ENCODE measurements around the gene PARD3B.

PARD3B gene

DNA sequence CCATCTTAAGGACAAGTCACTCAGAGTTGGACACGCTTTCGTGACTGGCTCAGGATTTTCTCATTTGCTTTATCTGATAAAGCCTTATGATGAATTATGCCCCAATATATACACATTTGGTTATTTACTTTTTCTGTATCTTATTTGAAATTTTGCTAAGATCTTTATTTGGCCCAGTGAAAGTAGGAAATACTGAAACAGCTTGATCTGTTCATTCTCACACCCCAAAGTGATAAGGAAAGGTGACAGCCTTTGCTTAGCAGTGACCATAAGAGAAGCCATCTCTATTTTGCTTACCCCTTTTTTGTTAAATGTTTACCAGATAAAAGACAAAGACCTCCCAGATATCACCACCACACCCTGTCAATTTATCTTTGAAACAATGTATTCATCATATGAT, 428.3 kb downstream of the PARD3B start:
- TF ChIP-seq, protein P1, sequence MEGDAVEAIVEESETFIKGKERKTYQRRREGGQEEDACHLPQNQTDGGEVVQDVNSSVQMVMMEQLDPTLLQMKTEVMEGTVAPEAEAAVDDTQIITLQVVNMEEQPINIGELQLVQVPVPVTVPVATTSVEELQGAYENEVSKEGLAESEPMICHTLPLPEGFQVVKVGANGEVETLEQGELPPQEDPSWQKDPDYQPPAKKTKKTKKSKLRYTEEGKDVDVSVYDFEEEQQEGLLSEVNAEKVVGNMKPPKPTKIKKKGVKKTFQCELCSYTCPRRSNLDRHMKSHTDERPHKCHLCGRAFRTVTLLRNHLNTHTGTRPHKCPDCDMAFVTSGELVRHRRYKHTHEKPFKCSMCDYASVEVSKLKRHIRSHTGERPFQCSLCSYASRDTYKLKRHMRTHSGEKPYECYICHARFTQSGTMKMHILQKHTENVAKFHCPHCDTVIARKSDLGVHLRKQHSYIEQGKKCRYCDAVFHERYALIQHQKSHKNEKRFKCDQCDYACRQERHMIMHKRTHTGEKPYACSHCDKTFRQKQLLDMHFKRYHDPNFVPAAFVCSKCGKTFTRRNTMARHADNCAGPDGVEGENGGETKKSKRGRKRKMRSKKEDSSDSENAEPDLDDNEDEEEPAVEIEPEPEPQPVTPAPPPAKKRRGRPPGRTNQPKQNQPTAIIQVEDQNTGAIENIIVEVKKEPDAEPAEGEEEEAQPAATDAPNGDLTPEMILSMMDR (IDR thresholded peaks at IDR 0.05; ENCODE audit: poor library complexity, severe bottlenecking): no peak
- H3K27ac ChIP-seq (ENCODE audit: poor library complexity, severe bottlenecking): no peak overlapping the region
- DNase-seq (ENCODE audit: low spot score) (no peak), ATAC-seq (ENCODE audit: low read depth) (no peak)
- H3K27me3 ChIP-seq (ENCODE audit: insufficient read depth, poor library complexity, severe bottlenecking): no peaks in the 10 kb centered on the region
- no peaks in the 10 kb centered on the region for H3K9me3 ChIP-seq (ENCODE audit: severe bottlenecking)
- H3K4me1 ChIP-seq (ENCODE audit: insufficient read depth, poor library complexity, severe bottlenecking): no peaks in the 10 kb centered on the region
- H3K36me3 ChIP-seq (ENCODE audit: low read depth): no peaks in the 10 kb centered on the region
- no peak overlapping the region for H3K4me3 ChIP-seq (ENCODE audit: severe bottlenecking)

DNA sequence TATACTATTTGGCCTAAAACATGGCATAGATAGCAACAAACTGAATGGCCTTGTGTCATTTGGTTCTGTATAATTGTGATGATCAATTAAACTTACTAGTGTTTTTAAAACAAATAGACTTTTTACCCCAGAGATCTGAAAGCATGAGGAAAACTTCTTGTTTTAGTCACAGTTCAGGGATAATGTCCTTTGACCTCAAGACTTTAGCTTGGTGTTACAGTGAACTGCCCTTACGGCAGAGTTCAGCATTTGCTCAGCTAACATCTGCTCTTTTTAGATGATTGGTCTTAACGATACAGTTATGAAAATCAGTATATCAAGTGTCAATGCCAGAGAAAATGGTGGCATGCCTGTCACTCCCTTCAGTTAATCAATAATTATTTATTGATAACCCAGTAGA, 429.2 kb downstream of the PARD3B start:
- TF ChIP-seq, protein P1 (IDR thresholded peaks at IDR 0.05; ENCODE audit: poor library complexity, severe bottlenecking): no peak
- no peak for ATAC-seq (ENCODE audit: low read depth)

DNA sequence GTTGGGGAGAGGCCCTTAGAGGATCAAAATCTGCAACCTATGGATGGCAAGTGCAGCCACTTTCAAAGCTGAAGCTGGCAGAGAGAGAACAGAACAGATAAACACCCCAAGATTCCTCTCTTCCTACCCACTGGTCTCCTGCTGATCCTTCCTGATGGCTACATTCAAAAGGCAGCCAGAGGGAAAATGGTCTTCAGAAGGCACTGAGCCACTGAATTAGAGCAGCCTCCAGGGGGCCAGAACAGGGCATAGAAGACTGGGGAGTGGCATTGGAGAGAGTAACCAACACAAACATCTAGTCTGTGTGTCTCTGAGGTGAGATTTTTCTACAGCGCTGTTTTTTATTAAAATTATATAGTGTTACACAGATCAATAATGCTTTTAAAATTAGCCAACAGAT, 432.6 kb downstream of the PARD3B start:
- H3K27me3 ChIP-seq (ENCODE audit: insufficient read depth, poor library complexity, severe bottlenecking): no peaks in the 10 kb centered on the region
- no peak overlapping the region for H3K27ac ChIP-seq (ENCODE audit: poor library complexity, severe bottlenecking)
- DNase-seq (ENCODE audit: low spot score) (no peak), ATAC-seq (ENCODE audit: low read depth) (no peak)
- no peaks in the 10 kb centered on the region for H3K36me3 ChIP-seq (ENCODE audit: low read depth)
- TF ChIP-seq, protein P1 (IDR thresholded peaks at IDR 0.05; ENCODE audit: poor library complexity, severe bottlenecking): no peak
- no peaks in the 10 kb centered on the region for H3K4me1 ChIP-seq (ENCODE audit: insufficient read depth, poor library complexity, severe bottlenecking)
- H3K4me3 ChIP-seq (ENCODE audit: severe bottlenecking): no peak overlapping the region
- H3K9me3 ChIP-seq (ENCODE audit: severe bottlenecking): no peaks in the 10 kb centered on the region

More for the DNA sequence above, 429.2 kb downstream of the PARD3B start:
- no peak overlapping the region for H3K4me3 ChIP-seq (ENCODE audit: severe bottlenecking)
- DNase-seq (ENCODE audit: low spot score): no peak
- no peaks in the 10 kb centered on the region for H3K36me3 ChIP-seq (ENCODE audit: low read depth)
- H3K27ac ChIP-seq (ENCODE audit: poor library complexity, severe bottlenecking): no peak overlapping the region
- H3K27me3 ChIP-seq (ENCODE audit: insufficient read depth, poor library complexity, severe bottlenecking): no peaks in the 10 kb centered on the region
- no peaks in the 10 kb centered on the region for H3K4me1 ChIP-seq (ENCODE audit: insufficient read depth, poor library complexity, severe bottlenecking)
- no peaks in the 10 kb centered on the region for H3K9me3 ChIP-seq (ENCODE audit: severe bottlenecking)

DNA sequence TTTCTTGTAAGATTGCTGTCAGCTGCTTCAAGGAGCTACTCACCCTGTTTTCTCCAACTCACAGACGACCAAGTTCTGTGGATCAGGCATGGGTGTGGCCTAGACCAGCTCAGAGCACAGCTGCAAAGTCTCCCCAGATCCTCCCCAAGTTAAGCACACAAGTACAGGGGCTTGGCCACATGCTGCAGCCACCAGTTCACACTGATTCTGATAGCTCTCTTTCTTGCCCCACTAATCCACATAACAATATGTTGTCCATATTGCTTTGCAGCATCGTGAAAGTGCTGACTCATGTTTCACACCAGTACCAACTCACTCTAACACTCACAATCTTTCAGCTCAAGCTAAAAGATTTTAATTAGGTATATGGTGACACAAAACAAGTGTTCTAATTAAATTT, 437.0 kb downstream of the PARD3B start:
- TF ChIP-seq, protein P1 (IDR thresholded peaks at IDR 0.05; ENCODE audit: poor library complexity, severe bottlenecking): no peak
- Histone ChIP-seq H3K4me1 (ENCODE audit: insufficient read depth, poor library complexity, severe bottlenecking) (no peaks in the 10 kb centered on the region), H3K36me3 (ENCODE audit: low read depth) (no peaks in the 10 kb centered on the region), H3K4me3 (ENCODE audit: severe bottlenecking) (no peak overlapping the region), H3K27ac (ENCODE audit: poor library complexity, severe bottlenecking) (no peak overlapping the region), H3K9me3 (ENCODE audit: severe bottlenecking) (no peaks in the 10 kb centered on the region), H3K27me3 (ENCODE audit: insufficient read depth, poor library complexity, severe bottlenecking) (no peaks in the 10 kb centered on the region)
- ATAC-seq (ENCODE audit: low read depth): no peak
- DNase-seq (ENCODE audit: low spot score): no peak

DNA sequence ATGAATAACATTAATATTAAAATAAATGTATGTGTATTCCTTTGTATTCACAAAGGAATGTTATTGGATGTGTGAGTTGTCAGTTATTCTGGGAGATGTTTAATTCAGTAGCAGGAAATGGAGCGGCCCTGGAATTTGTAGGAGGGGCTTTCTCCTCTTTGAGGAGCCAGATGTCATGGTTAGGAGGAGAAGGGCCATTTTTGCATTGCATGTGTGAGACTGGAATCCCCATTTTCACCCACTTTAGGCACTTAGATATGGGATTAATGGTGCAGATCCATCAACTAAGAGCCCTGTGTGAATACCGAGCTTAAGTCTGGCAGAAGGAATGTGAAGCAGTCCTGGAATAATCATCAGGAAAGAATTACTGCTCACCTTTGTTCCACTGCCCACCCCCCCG, 439.2 kb downstream of the PARD3B start:
- TF ChIP-seq, protein P1 (IDR thresholded peaks at IDR 0.05; ENCODE audit: poor library complexity, severe bottlenecking): no peak
- DNase-seq (ENCODE audit: low spot score) (no peak), ATAC-seq (ENCODE audit: low read depth) (no peak)
- Histone ChIP-seq H3K9me3 (ENCODE audit: severe bottlenecking) (no peaks in the 10 kb centered on the region), H3K4me1 (ENCODE audit: insufficient read depth, poor library complexity, severe bottlenecking) (no peaks in the 10 kb centered on the region), H3K27ac (ENCODE audit: poor library complexity, severe bottlenecking) (no peak overlapping the region), H3K36me3 (ENCODE audit: low read depth) (no peaks in the 10 kb centered on the region), H3K27me3 (ENCODE audit: insufficient read depth, poor library complexity, severe bottlenecking) (no peaks in the 10 kb centered on the region), H3K4me3 (ENCODE audit: severe bottlenecking) (no peak overlapping the region)
